Measurements from ENCODE around the gene FIBCD1. TPM values are rescaled to one million over a fixed set of nuclear protein-coding genes. Genes with fewer than 3 reads are reported as not detected.
A peak's percentile ranks its signal among the peaks of the same experiment; 100 is the strongest.

Gene FIBCD1
- total RNA-seq, 1 experiment from 2014 or later, result 7.1 TPM

DNA sequence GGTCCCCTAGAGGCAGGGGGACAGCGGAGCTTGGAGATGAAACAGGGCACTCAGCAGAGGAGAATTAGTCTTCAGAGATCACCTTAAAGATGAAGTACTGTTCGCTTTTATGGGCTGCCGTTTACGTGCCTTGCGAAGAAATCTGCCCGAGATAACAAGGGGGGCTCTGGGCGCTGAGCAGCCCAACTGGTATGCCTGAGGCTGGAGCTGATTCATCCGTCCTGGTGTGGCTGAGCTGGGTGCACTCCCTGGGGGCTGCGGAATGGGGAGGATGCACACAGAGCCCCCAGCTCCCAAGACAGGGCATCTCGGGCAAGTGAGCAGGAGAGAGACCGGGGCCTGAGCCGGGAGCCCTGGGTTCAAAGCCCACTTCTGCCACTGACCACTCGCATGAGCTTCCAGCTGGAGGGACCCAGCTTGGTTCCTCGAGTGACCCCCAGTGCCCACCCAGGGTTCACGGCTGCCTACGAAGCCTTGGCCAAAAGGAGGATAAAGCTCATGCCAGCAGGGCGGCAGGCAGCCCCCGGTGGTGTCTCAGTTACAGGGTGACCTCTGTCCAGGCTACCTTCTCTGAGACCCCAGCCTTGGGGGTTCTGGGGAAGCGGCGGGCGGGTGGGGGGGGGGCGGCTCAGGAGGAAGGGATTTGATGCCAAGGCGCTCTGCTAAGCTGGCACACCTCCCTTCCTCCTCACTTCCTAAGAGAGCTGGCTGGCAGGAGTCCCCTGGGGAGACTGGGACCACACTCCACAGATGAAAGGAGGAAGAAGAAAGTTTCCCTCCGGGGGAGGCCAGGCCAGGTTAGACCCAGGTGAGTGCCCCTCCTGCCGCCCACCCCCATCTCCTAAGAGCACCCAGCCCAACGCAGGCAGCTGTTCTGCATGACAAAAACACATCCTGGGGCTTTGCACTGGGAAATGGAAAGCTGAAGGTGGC, 5.7 kb downstream of the FIBCD1 start:
- peaks cover 6% of the 10 kb centered on the region; the same call in 1 of the 2 replicates for H3K27me3 ChIP-seq (ENCODE audit: insufficient read depth, low read length)
- H3T11ph ChIP-seq (ENCODE audit: low read length), result no peak overlapping the region
- H2BK12ac ChIP-seq (ENCODE audit: insufficient read length, low read depth, low read length), result no peak overlapping the region
- no CpG with 5 or more reads among the region's 26 CpGs for WGBS (ENCODE audit: extremely low coverage, insufficient read length, low lambda C conversion rate)
- no peaks in the 10 kb centered on the region for H4K20me1 ChIP-seq (ENCODE audit: control insufficient read depth, insufficient read depth, insufficient read length)
- no peak overlapping the region for H4K5ac ChIP-seq (ENCODE audit: insufficient read length, low read depth, low read length)
- no peak overlapping the region; a peak in 1 of 7 replicates for H3K27ac Mint-ChIP-seq
- no peak overlapping the region for H3K56ac ChIP-seq (ENCODE audit: insufficient read length, low read depth, low read length)
- no peak overlapping the region for H3K27ac ChIP-seq (ENCODE audit: insufficient read length, low read depth, low read length)
- no peak for DNase-seq
- TF ChIP-seq, protein P1, sequence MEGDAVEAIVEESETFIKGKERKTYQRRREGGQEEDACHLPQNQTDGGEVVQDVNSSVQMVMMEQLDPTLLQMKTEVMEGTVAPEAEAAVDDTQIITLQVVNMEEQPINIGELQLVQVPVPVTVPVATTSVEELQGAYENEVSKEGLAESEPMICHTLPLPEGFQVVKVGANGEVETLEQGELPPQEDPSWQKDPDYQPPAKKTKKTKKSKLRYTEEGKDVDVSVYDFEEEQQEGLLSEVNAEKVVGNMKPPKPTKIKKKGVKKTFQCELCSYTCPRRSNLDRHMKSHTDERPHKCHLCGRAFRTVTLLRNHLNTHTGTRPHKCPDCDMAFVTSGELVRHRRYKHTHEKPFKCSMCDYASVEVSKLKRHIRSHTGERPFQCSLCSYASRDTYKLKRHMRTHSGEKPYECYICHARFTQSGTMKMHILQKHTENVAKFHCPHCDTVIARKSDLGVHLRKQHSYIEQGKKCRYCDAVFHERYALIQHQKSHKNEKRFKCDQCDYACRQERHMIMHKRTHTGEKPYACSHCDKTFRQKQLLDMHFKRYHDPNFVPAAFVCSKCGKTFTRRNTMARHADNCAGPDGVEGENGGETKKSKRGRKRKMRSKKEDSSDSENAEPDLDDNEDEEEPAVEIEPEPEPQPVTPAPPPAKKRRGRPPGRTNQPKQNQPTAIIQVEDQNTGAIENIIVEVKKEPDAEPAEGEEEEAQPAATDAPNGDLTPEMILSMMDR (conservative IDR thresholded peaks at IDR 0.05), result no peak
- H3K23me2 ChIP-seq (ENCODE audit: insufficient read length, low read depth, low read length, poor library complexity, severe bottlenecking), result peaks cover 5% of the 10 kb centered on the region
- H3K36me3 Mint-ChIP-seq (ENCODE audit: insufficient read depth in 1 of 3, low read depth in 3 of 3), result 0 out of 7 replicates have a peak, but pooled peaks cover 0 to 1% (median 0%) of the 10 kb centered on the region in 3 experiments
- no peak overlapping the region for H3K14ac ChIP-seq (ENCODE audit: insufficient read depth, low read length)
- H3K79me2 ChIP-seq (ENCODE audit: insufficient read depth, low read length), result no peaks in the 10 kb centered on the region
- H3K9me3 Mint-ChIP-seq, result no peaks in the 10 kb centered on the region; a peak in 1 of 5 replicates
- H3K23ac ChIP-seq (ENCODE audit: insufficient read length, low read depth, low read length), result no peak overlapping the region
- no peak overlapping the region for H2AFZ ChIP-seq (ENCODE audit: low read length)
- H2BK15ac ChIP-seq (ENCODE audit: low read depth, low read length), result no peak overlapping the region
- peaks cover 44 to 54% of the 10 kb centered on the region in 2 experiments for H3K4me1 Mint-ChIP-seq
- peak overlapping the region in 1 of 2 experiments; percentile 56; a peak in 1 of 5 replicates for H3K4me3 Mint-ChIP-seq
- peaks cover 24% of the 10 kb centered on the region for H3K27me3 Mint-ChIP-seq (ENCODE audit: low read depth)
- H3K4me2 ChIP-seq (ENCODE audit: insufficient read depth, insufficient read length, low read length), result no peak overlapping the region
- no peak overlapping the region for H2BK120ac ChIP-seq (ENCODE audit: low read depth, low read length, poor library complexity, severe bottlenecking)
- H4K8ac ChIP-seq (replicated peaks; ENCODE audit: insufficient read length, low read depth, low read length), result no peak overlapping the region
- peaks cover 2% of the 10 kb centered on the region; the same call in 1 of the 2 replicates for H3K4me1 ChIP-seq (ENCODE audit: insufficient read depth, low read length)
- H2BK5ac ChIP-seq (ENCODE audit: insufficient read length, low read length), result no peak overlapping the region
- H3K4ac ChIP-seq (ENCODE audit: low read depth, low read length), result no peak overlapping the region
- H2BK20ac ChIP-seq (ENCODE audit: low read depth, low read length, poor library complexity, severe bottlenecking), result no peak overlapping the region
- H4K91ac ChIP-seq (ENCODE audit: insufficient read length, low read depth, low read length), result no peak overlapping the region
- no peak overlapping the region for H3K18ac ChIP-seq (ENCODE audit: insufficient read length, low read depth, low read length)
- H3K9ac ChIP-seq (ENCODE audit: extremely low read depth, insufficient read length, low read length), result no peak overlapping the region
- H2AK5ac ChIP-seq (ENCODE audit: insufficient read length, low read length), result no peak overlapping the region
- H3K79me1 ChIP-seq (ENCODE audit: insufficient read depth, low read depth, low read length, poor library complexity, severe bottlenecking), result no peaks in the 10 kb centered on the region
- no peaks in the 10 kb centered on the region for H3K9me3 ChIP-seq (ENCODE audit: control insufficient read depth, low read depth, low read length)

Measured in H9 (cell line).